Esophagus squamous epithelium (tissue), 5 donors: ENCODE measurements around the gene TSPAN15. TPM values are rescaled to one million over a fixed set of nuclear protein-coding genes. Genes with fewer than 3 reads are reported as not detected.

Experiments used
- DNase-seq: peaks from one replicate; lab custom pipeline; 2025; lab: John Stamatoyannopoulos, UW
- H3K27ac ChIP-seq, 4 donors: fragments of 200-600 bp; sonication (generic); one replicate each; pipeline ENCODE4 v1.5.1; 2016 to 2019; ENCODE audit warnings: mild to moderate bottlenecking in 1 of 4
- H3K27me3 ChIP-seq, 4 donors: fragments of 200-600 bp; sonication (generic); 1 replicate in 3 of 4; 2 replicates in 1 of 4; pipeline versions ENCODE4 v1.5.1 to v1.6.0; 2017 to 2021; ENCODE audit warnings: antibody characterized with exemption in 1 of 4
- H3K36me3 ChIP-seq, 3 donors: fragments of 200-600 bp; sonication (generic); one replicate each; pipeline ENCODE4 v1.5.1; 2016 to 2019
- H3K4me1 ChIP-seq, 3 donors: fragments of 200-600 bp; sonication (generic); one replicate each; pipeline ENCODE4 v1.5.1; 2017 to 2019
- H3K4me3 ChIP-seq, 4 donors: fragments of 200-600 bp; sonication (generic); 1 replicate in 3 of 4; 2 replicates in 1 of 4; pipeline ENCODE4 v1.5.1; 2016 to 2019; ENCODE audit warnings: mild to moderate bottlenecking in 2 of 4, moderate library complexity in 1 of 4
- H3K9me3 ChIP-seq, 3 donors: fragments of 200-600 bp; sonication (generic); one replicate each; pipeline ENCODE4 v1.5.1; 2016 to 2019
- POLR2A ChIP-seq, 4 donors: fragments of 450-650 bp; IDR thresholded peaks; one replicate each; pipeline ENCODE4 v1.6.1; 2017; ENCODE audit warnings: antibody characterized with exemption in 4 of 4, mild to moderate bottlenecking in 4 of 4, moderate library complexity in 3 of 4
- WGBS, 2 donors: methylation state at CpG; one replicate each; pipeline ENCODE4 v1.1.5; 2018; 5-methylcytosine and 5-hydroxymethylcytosine counted together
- intact Hi-C: fragments of 100-400 bp; cut with DNase I; formaldehyde crosslinking; loops from one replicate; pipeline ENCODE4 v1.15.0; 2022
- total RNA-seq, 4 donors: library from RNA; depleted of rRNA; stranded (reverse); fragments of >200 nt; gene quantifications; one replicate each; pipeline ENCODE4 v1.1.0, GENCODE V29; 2016
- TF ChIP-seq, protein P1 (sequence below), 6 experiments: fragments of 450-650 bp in 4 of 6; fragments of 200-600 bp in 2 of 6; sonication (generic) in 2 of 6; IDR thresholded peaks; one replicate each; pipeline ENCODE4 v1.5.1; 2016 to 2019; ENCODE audit warnings: antibody characterized with exemption in 6 of 6, mild to moderate bottlenecking in 4 of 6, moderate library complexity in 4 of 6
- donor health status: DM: yes; HTN: yes; CAD: no.

Gene TSPAN15
- 10 to 100 TPM in 3 of 4 donors, 1 to 10 TPM in 1; 3.6 to 24.0 (median 18.5) TPM for total RNA-seq

DNA sequence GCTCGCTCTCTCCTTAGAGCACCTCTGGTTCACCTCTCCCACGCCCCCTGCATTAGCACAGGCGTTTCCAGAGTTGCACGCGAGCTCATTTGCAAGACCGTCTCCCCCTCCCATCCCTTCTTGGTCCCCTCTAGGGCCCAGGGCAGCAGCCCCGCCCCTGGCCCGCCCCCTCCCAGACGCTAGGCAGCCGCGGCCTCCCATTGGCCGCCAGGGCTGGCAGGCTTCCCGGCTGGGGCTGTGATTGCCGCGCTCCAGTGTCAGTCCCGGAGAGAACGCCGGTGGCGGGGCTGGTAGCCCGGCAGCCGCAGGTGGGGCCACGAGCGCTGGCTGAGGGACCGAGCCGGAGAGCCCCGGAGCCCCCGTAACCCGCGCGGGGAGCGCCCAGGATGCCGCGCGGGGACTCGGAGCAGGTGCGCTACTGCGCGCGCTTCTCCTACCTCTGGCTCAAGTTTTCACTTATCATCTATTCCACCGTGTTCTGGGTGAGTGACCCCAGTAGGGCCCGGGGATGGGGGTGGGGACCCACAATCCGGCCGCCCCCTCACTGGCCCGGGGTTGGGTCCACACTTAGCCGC lies at the start of gene TSPAN15:
TSS of gene TSPAN15 (plus strand) at position 257 of the 575 bp plus-strand sequence. CDS start at position 387, 130 bp downstream.
- H3K27ac ChIP-seq = peak within 1 kb of the TSS; percentile 67 to 84 (median 82)
- no peaks in the 10 kb centered on the region for H3K36me3 ChIP-seq
- DNase-seq = no peak
- H3K4me3 ChIP-seq = peak within 1 kb of the TSS; percentile 52 to 81 (median 70)
- 4 to 12% methylated on average over 6 to 10 of the region's 45 CpGs for WGBS, 2 donors
- peaks cover 36 to 86% (median 39%) of the 10 kb centered on the region in 3 donors for H3K4me1 ChIP-seq
- TF ChIP-seq POLR2A (IDR thresholded peaks at IDR 0.05) = peak in 2 of 4 donors; percentile 37 to 64
- TF ChIP-seq, protein P1, sequence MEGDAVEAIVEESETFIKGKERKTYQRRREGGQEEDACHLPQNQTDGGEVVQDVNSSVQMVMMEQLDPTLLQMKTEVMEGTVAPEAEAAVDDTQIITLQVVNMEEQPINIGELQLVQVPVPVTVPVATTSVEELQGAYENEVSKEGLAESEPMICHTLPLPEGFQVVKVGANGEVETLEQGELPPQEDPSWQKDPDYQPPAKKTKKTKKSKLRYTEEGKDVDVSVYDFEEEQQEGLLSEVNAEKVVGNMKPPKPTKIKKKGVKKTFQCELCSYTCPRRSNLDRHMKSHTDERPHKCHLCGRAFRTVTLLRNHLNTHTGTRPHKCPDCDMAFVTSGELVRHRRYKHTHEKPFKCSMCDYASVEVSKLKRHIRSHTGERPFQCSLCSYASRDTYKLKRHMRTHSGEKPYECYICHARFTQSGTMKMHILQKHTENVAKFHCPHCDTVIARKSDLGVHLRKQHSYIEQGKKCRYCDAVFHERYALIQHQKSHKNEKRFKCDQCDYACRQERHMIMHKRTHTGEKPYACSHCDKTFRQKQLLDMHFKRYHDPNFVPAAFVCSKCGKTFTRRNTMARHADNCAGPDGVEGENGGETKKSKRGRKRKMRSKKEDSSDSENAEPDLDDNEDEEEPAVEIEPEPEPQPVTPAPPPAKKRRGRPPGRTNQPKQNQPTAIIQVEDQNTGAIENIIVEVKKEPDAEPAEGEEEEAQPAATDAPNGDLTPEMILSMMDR (IDR thresholded peaks at IDR 0.05) = peak in 1 of 6 experiments; percentile 10
- intact Hi-C loops = no loop called here
- no peaks in the 10 kb centered on the region for H3K27me3 ChIP-seq
- no peaks in the 10 kb centered on the region for H3K9me3 ChIP-seq

DNA sequence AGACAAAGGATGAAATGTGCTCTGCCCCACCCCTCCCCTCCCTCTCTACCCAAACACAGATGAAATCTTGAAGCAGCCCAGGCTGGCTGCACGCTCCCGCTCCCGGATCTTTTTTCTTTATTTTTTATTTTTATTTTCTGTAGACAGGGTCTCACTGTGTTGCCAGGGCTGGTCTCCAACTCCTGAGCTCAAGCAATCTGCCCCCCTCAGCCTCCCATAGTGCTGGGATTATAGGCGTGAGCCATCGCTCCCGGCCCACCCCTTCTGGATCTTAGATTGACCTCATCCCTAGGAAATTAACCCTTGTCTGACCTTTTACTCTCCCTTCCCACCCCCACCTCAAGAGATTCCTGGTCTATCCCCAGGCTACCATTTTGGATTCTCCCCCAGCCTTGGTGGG lies 48.9 kb upstream of the TSPAN15 start:
- no peaks in the 10 kb centered on the region for H3K9me3 ChIP-seq
- TF ChIP-seq POLR2A (IDR thresholded peaks at IDR 0.05) = no peak
- H3K27ac ChIP-seq = peak overlapping the region in 3 of 4 donors; percentile 28 to 44 (median 42)
- H3K4me1 ChIP-seq = peaks cover 8 to 65% (median 21%) of the 10 kb centered on the region in 3 donors
- 71 to 83% methylated on average over 6 of the region's 6 CpGs for WGBS, 2 donors
- no peak overlapping the region for H3K4me3 ChIP-seq
- intact Hi-C loops = no loop called here
- peaks cover 27 to 85% (median 35%) of the 10 kb centered on the region in 3 donors for H3K36me3 ChIP-seq
- no peak for DNase-seq
- H3K27me3 ChIP-seq = no peaks in the 10 kb centered on the region

DNA sequence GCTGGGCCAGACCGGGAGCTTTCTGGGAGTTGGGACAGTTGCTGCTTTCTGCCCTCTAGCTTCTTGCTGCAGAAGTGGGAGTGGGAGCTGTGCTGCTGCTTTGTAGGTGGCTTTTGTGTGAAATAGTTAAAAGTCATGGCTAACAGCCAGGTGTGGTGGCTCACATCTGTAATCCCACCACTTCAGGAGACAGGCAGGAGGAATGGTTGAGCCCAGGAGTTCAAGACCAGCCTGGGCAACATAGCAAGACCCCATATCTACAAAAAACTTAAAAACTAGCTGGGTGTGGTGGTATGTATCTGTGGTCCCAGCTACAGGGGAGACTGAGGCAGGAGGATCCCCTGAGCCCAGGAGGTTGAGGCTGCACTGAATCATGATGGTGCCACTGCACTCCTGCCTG lies 48.2 kb upstream of the TSPAN15 start:
- WGBS, 2 donors = no CpG with 5 or more reads among the region's 1 CpG
- Histone ChIP-seq H3K4me3 (no peak overlapping the region), H3K36me3 (peaks cover 27 to 78% (median 35%) of the 10 kb centered on the region in 3 donors), H3K27me3 (no peaks in the 10 kb centered on the region), H3K9me3 (no peaks in the 10 kb centered on the region), H3K4me1 (peaks cover 13 to 72% (median 28%) of the 10 kb centered on the region in 3 donors), H3K27ac (peak overlapping the region; percentile 9 to 44 (median 34))
- TF ChIP-seq POLR2A (IDR thresholded peaks at IDR 0.05) = no peak
- TF ChIP-seq, protein P1 (IDR thresholded peaks at IDR 0.05) = peak in 1 of 6 experiments; percentile 28
- no peak for DNase-seq
- intact Hi-C loops = no loop called here

DNA sequence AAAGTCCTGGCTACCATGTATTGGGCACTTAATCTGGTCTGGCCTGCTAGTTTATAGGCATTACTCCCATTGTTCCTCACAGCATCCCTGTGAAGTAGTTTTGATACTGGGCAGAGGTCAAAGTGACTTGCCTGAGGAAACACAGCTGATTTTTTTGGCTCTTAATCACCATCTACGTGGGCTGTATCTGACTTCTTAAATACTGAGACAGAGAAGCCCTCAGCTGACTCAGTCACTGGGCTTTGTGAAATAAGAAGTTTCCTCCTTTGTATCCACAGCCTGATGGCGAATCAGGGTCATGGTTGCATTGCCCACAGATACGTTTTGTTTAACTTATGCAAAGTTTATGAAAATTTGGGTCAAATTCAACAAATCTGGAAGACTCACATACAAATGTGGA lies 47.7 kb upstream of the TSPAN15 start:
- WGBS, 2 donors = 33 to 56% methylated on average over 3 of the region's 3 CpGs
- H3K27ac ChIP-seq = peak overlapping the region in 3 of 4 donors; percentile 9 to 81 (median 28)
- no peaks in the 10 kb centered on the region for H3K9me3 ChIP-seq
- intact Hi-C loops = no loop called here
- H3K27me3 ChIP-seq = no peaks in the 10 kb centered on the region
- peaks cover 25 to 74% (median 32%) of the 10 kb centered on the region in 3 donors for H3K36me3 ChIP-seq
- TF ChIP-seq, protein P1 (IDR thresholded peaks at IDR 0.05) = no peak
- no peak for TF ChIP-seq POLR2A (IDR thresholded peaks at IDR 0.05)
- DNase-seq = no peak
- peaks cover 16 to 73% (median 30%) of the 10 kb centered on the region in 3 donors for H3K4me1 ChIP-seq
- H3K4me3 ChIP-seq = no peak overlapping the region

DNA sequence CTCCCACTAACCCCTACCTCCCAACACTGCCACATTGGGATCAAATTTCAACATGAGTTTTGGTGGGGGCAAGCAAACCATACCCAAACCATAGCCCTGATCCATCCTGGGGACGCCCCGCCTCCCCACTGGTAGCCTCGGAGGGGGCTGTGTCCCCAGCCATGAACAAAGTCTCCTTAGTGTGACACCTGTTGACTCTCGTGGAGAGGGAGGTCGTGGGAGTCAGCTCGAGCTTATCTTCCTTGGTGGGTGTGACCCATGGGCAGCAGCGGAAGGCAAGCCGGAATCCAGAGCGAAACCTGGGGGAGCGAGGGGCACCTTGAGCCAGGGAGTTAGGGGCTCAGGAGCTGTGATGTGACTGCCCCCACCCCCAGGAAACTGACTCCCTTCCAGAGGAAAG lies 46.5 kb upstream of the TSPAN15 start:
- 67% methylated on average over 7 of the region's 10 CpGs; no CpG with 5 or more reads in 1 of the 2 donors for WGBS, 2 donors
- TF ChIP-seq, protein P1 (IDR thresholded peaks at IDR 0.05) = no peak
- no peak for TF ChIP-seq POLR2A (IDR thresholded peaks at IDR 0.05)
- intact Hi-C loops = no loop called here
- DNase-seq = no peak
- H3K27me3 ChIP-seq = no peaks in the 10 kb centered on the region
- peaks cover 21 to 61% (median 28%) of the 10 kb centered on the region in 3 donors for H3K36me3 ChIP-seq
- no peak overlapping the region for H3K4me3 ChIP-seq
- no peaks in the 10 kb centered on the region for H3K9me3 ChIP-seq
- peaks cover 20 to 76% (median 36%) of the 10 kb centered on the region in 3 donors for H3K4me1 ChIP-seq
- H3K27ac ChIP-seq = peak overlapping the region in 3 of 4 donors; percentile 32 to 81 (median 39)
